ENCODE results near the gene PITPNC1. TPM values are rescaled to one million over a fixed set of nuclear protein-coding genes. Genes with fewer than 3 reads are reported as not detected.
"Not testable (repeated sequence)": the region's sequence is repeated elsewhere in the genome, so short reads cannot be mapped to it uniquely, and the experiment has no call there.

The PITPNC1 gene
- polyA plus RNA-seq, 1 of the 3 experiments (the other 2 are of a cell fraction): 18.4 TPM

GRCh38 chr17:67495534-67495933 is 118.5 kb downstream of the PITPNC1 start:
- H3K4me3 ChIP-seq (ENCODE audit: low read depth in 2 of 2, low read length in 1 of 2); DNase-seq; H3K9ac ChIP-seq; H3K27me3 ChIP-seq (ENCODE audit: insufficient read depth); POLR2A ChIA-PET; H4K20me1 ChIP-seq (ENCODE audit: insufficient read depth); H3K9me2 ChIP-seq; H3K36me3 ChIP-seq (replicated peaks in 1 of 2; ENCODE audit: control insufficient read depth in 1 of 2, insufficient read depth in 2 of 2, low read length in 1 of 2); H3K9me3 ChIP-seq; H3K79me2 ChIP-seq (ENCODE audit: insufficient read depth); H3K4me2 ChIP-seq; H3K27ac ChIP-seq (ENCODE audit: low read depth in 2 of 2, low read length in 1 of 2); H2AFZ ChIP-seq (ENCODE audit: low read depth): not testable (repeated sequence)
- peaks cover 18% of the 10 kb centered on the region for H3F3A ChIP-seq (replicated peaks; ENCODE audit: insufficient read depth)
- CTCF ChIA-PET: interaction anchor here (1.1 to 11.2 kb wide), 3 partner anchors 20 to 119 kb away, joined by 3 to 96 read pairs (median 4); partner anchors contain the start of gene PITPNC1
- H3K4me1 ChIP-seq (ENCODE audit: control insufficient read depth in 1 of 2, insufficient read depth in 2 of 2, low read depth in 1 of 2, low read length in 1 of 2): peaks cover 6 to 23% of the 10 kb centered on the region in 2 experiments; a peak in 3 of 4 replicates
- WGBS (ENCODE audit: low lambda C conversion rate): 89% methylated on average over 5 of the region's 5 CpGs

- DNase-seq: no peak
- H3K79me2 ChIP-seq (ENCODE audit: insufficient read depth): peaks cover 3% of the 10 kb centered on the region
- no peaks in the 10 kb centered on the region for H3K36me3 ChIP-seq (replicated peaks in 1 of 2; ENCODE audit: control insufficient read depth in 1 of 2, insufficient read depth in 2 of 2, low read length in 1 of 2)
- peaks cover 18% of the 10 kb centered on the region for H3F3A ChIP-seq (replicated peaks; ENCODE audit: insufficient read depth)
- no peak overlapping the region for H3K4me2 ChIP-seq
- no peak overlapping the region for H3K4me3 ChIP-seq (ENCODE audit: low read depth in 2 of 2, low read length in 1 of 2)
- no peaks in the 10 kb centered on the region for H3K27me3 ChIP-seq (ENCODE audit: insufficient read depth)
- peaks cover 4% of the 10 kb centered on the region; the same call in 1 of the 2 replicates for H4K20me1 ChIP-seq (ENCODE audit: insufficient read depth)
- H3K9ac ChIP-seq: no peak overlapping the region
- no peak overlapping the region for H2AFZ ChIP-seq (ENCODE audit: low read depth)
- no peaks in the 10 kb centered on the region for H3K9me2 ChIP-seq
- H3K4me1 ChIP-seq (ENCODE audit: control insufficient read depth in 1 of 2, insufficient read depth in 2 of 2, low read depth in 1 of 2, low read length in 1 of 2): peaks cover 4 to 18% of the 10 kb centered on the region in 2 experiments; a peak in 3 of 4 replicates
- POLR2A ChIA-PET: no interaction called here
- 78% methylated on average over 7 of the region's 7 CpGs for WGBS (ENCODE audit: low lambda C conversion rate)
- no peak overlapping the region for H3K27ac ChIP-seq (ENCODE audit: low read depth in 2 of 2, low read length in 1 of 2)
- no peak for TF ChIP-seq FOXM1 (IDR thresholded peaks at IDR 0.05; ENCODE audit: low read depth)
- no peak for TF ChIP-seq MEF2A (IDR thresholded peaks at IDR 0.05; ENCODE audit: borderline replicate concordance, low read depth)
- TF ChIP-seq MXI1 (IDR thresholded peaks at IDR 0.05; ENCODE audit: low read depth, low read length): no peak
- TF ChIP-seq EZH2phosphoT487 (IDR thresholded peaks at IDR 0.05; ENCODE audit: borderline replicate concordance, low read depth): no peak
- TF ChIP-seq CHD2 (IDR thresholded peaks at IDR 0.05; ENCODE audit: low read length, partially characterized antibody): no peak
- no peak for TF ChIP-seq USF2 (IDR thresholded peaks at IDR 0.05; ENCODE audit: borderline replicate concordance, low read depth, low read length)
- TF ChIP-seq NFIC (IDR thresholded peaks at IDR 0.05; ENCODE audit: borderline replicate concordance): no peak
- no peak for TF ChIP-seq IRF3 (IDR thresholded peaks at IDR 0.05; ENCODE audit: low read depth, low read length)
- TF ChIP-seq YY1 (IDR thresholded peaks at IDR 0.05; ENCODE audit: low read depth): no peak
- TF ChIP-seq RXRA (IDR thresholded peaks at IDR 0.05; ENCODE audit: borderline replicate concordance, low read depth): no peak
- no peak for TF ChIP-seq MAX (IDR thresholded peaks at IDR 0.05; ENCODE audit: low read depth)
- TF ChIP-seq NRF1 (IDR thresholded peaks at IDR 0.05; ENCODE audit: low read depth, low read length): no peak
- no peak for TF ChIP-seq REST (IDR thresholded peaks at IDR 0.05; ENCODE audit: low read depth, low read length)
- TF ChIP-seq GABPA (IDR thresholded peaks at IDR 0.05; ENCODE audit: low read depth): no peak
- TF ChIP-seq RFX5 (IDR thresholded peaks at IDR 0.05; ENCODE audit: low read length): no peak
- H3K9me3 ChIP-seq: no peaks in the 10 kb centered on the region
- CTCF ChIA-PET: interaction anchor here (1.7 to 11.2 kb wide), 2 partner anchors 21 to 119 kb away, joined by 5 to 96 read pairs; partner anchors contain the start of gene PITPNC1
Observed at GRCh38 chr17:67496286-67496685, 119.2 kb downstream of the PITPNC1 start.
